ENCODE results near the gene EYA3. TPM values are rescaled to one million over a fixed set of nuclear protein-coding genes. Genes with fewer than 3 reads are reported as not detected.

EYA3 gene
- total RNA-seq, 2 donors from 2014 or later = 13.6 to 15.6 TPM

DNA sequence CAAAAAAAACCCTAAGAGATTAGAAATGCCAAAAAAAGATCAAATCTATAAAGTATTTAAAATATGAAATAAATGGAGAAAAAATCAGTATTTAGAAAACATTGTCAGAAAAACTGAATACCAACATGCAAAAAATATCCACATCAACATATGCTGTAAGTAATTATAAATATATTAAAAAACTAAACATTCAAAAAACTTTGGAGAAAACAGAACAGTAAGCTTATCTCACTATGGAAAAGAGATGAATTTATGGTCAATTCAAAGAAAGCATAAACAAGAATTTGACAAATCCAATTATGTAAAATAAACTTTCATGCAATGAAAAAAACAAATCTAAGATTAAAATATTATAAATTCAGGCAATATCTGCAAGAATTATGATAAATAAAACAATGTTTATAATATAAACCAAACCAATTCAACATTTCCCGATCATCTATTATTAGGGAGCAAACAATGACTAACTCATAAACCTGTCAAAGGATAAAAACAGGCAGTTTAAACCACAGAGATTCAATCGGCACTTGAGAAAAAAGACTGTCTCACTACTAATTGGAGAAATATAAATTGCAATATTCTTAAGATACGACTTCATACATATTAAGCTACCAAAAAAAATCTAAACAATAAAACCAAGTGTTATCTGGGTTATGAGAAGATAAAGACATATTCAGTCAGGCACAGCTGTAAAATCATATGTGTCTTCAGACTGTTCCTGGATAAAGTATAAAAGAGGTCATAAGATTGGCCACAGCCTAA lies 21.8 kb downstream of the EYA3 start:
- no peaks in the 10 kb centered on the region for H3K36me3 ChIP-seq
- no peaks in the 10 kb centered on the region for H3K27me3 ChIP-seq
- H3K4me1 ChIP-seq = no peaks in the 10 kb centered on the region
- no peaks in the 10 kb centered on the region for H3K9me3 ChIP-seq
- H3K4me3 ChIP-seq = no peak overlapping the region
- TF ChIP-seq, protein P1, sequence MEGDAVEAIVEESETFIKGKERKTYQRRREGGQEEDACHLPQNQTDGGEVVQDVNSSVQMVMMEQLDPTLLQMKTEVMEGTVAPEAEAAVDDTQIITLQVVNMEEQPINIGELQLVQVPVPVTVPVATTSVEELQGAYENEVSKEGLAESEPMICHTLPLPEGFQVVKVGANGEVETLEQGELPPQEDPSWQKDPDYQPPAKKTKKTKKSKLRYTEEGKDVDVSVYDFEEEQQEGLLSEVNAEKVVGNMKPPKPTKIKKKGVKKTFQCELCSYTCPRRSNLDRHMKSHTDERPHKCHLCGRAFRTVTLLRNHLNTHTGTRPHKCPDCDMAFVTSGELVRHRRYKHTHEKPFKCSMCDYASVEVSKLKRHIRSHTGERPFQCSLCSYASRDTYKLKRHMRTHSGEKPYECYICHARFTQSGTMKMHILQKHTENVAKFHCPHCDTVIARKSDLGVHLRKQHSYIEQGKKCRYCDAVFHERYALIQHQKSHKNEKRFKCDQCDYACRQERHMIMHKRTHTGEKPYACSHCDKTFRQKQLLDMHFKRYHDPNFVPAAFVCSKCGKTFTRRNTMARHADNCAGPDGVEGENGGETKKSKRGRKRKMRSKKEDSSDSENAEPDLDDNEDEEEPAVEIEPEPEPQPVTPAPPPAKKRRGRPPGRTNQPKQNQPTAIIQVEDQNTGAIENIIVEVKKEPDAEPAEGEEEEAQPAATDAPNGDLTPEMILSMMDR (IDR thresholded peaks at IDR 0.05) = no peak
- no peak for DNase-seq (ENCODE audit: low spot score)
- no peak overlapping the region for H3K27ac ChIP-seq

DNA sequence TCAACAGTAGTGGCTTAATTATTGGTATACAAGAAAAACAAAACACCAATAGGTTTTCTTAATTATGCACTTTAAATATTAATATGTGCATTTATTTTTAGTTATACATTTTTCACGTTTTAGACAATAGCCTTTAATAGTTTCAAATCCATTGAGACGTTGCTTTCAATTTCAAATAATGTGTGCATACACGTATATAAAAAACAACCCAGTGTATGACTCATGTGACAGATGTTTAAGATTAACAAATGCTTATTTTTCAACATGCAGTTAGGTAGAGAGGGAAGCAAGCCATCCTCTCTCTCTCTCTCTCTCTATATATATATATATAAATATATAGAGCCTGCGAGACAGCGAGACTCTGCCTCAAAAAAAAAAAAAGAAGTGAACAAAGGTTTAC lies 24.3 kb downstream of the EYA3 start:
- TF ChIP-seq, protein P1 (IDR thresholded peaks at IDR 0.05) = no peak

DNA sequence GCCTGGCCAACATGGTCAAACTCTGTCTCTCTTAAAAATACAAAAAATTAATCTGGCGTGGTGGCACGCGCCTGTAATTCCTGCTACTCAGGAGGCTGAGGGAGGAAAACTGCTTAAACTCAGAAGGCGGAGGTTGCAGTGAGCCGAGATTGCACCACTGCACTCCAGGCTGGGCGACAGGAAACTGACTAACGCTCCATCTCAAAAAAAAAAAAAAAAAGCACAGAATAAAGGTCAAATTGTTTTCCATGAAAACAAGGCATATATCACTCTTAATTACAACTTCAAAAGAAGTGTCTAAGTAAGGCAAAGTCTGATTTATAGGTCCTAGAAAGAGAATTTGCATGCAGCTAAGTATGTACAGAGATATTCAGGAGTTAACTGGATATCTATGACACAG lies 25.6 kb downstream of the EYA3 start:
- Histone ChIP-seq H3K27ac (no peak overlapping the region), H3K36me3 (no peaks in the 10 kb centered on the region), H3K4me3 (no peak overlapping the region), H3K27me3 (no peaks in the 10 kb centered on the region), H3K4me1 (no peaks in the 10 kb centered on the region), H3K9me3 (no peaks in the 10 kb centered on the region)
- DNase-seq (ENCODE audit: low spot score) = no peak
- TF ChIP-seq, protein P1 (IDR thresholded peaks at IDR 0.05) = no peak

More for the DNA sequence above, 24.3 kb downstream of the EYA3 start:
- H3K27ac ChIP-seq = no peak overlapping the region
- H3K27me3 ChIP-seq = no peaks in the 10 kb centered on the region
- H3K36me3 ChIP-seq = no peaks in the 10 kb centered on the region
- DNase-seq (ENCODE audit: low spot score) = no peak
- no peaks in the 10 kb centered on the region for H3K9me3 ChIP-seq
- no peak overlapping the region for H3K4me3 ChIP-seq
- H3K4me1 ChIP-seq = no peaks in the 10 kb centered on the region

DNA sequence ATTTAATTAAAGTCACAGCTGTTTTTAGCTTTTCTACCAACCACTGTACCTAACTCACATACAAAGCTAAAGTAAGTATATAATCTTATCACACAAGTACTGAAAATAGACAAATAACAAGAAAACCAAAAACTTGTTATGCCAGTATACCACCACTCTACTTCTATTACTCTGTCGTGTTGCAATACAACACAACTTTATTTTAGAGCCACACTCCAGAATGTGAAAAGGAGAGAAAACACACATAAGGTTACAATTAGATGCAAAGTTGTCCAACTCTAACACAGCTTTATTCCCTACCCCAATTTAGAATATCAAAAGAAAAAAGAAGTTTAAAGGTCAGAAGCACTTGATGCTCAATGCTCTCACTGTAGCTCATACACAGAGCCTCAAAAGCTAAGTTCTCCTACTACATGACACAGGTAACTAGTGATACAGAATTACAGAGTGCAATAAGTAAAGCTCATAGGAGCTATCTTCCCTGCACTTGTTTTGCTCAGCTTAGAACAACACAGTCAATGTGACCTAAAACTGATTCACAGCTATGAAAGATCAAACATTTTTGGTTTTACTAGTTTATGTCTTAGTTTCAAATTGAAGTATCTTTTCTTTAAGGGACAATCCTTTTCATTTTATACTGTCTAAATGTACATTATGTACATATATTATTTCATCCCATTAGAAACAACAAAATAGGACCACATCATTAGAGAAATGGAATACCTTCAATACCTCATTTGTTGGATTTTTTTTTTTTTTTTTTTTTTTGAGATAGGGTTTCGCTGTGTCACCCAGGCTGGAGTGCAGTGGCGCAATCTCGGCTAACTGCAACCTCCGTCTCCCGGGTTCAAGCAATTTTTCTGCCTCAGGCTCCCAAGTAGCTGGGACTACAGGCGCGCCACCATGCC lies 29.2 kb downstream of the EYA3 start:
- Histone ChIP-seq H3K4me3 (no peak overlapping the region), H3K36me3 (no peaks in the 10 kb centered on the region), H3K4me1 (no peaks in the 10 kb centered on the region), H3K27ac (no peak overlapping the region), H3K27me3 (no peaks in the 10 kb centered on the region), H3K9me3 (no peaks in the 10 kb centered on the region)
- TF ChIP-seq, protein P1 (IDR thresholded peaks at IDR 0.05) = no peak
- no peak for DNase-seq (ENCODE audit: low spot score)

DNA sequence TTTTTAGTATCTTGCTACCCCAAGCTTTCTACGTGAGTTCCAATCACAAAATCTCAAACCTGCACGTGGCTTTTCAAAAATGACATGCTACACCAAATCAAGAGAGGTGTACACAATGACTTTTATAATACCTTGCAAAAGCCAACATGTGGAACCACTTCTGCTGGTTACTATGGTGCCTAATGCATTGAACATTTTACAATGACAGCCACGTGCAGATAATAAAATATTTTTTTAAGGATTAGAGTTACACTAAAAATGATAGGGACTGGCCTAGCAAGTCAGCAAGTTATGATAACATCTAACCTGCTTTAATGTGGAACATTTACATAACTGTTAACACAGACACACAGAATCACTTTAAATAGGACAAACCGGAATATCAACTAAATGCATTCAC lies 30.2 kb downstream of the EYA3 start:
- TF ChIP-seq, protein P1 (IDR thresholded peaks at IDR 0.05) = no peak
- no peaks in the 10 kb centered on the region for H3K9me3 ChIP-seq

More for the DNA sequence above, 30.2 kb downstream of the EYA3 start:
- no peak overlapping the region for H3K4me3 ChIP-seq
- no peaks in the 10 kb centered on the region for H3K27me3 ChIP-seq
- H3K36me3 ChIP-seq = no peaks in the 10 kb centered on the region
- DNase-seq (ENCODE audit: low spot score) = no peak
- H3K27ac ChIP-seq = no peak overlapping the region
- H3K4me1 ChIP-seq = no peaks in the 10 kb centered on the region

Measured in right atrium auricular region (tissue), 2 donors.